H9 (cell line): ENCODE measurements around the gene DMPK. TPM values are rescaled to one million over a fixed set of nuclear protein-coding genes. Genes with fewer than 3 reads are reported as not detected.

ENCODE experiments used
- DNase-seq: peaks from one replicate; pipeline ENCODE4 v3.0.0-alpha.2; 2017
- H2AFZ ChIP-seq: one replicate; pipeline ENCODE4 v1.6.1; 2013; ENCODE audit warnings: mild to moderate bottlenecking, low read length, control low read depth, moderate library complexity
- H2AK5ac ChIP-seq: 2 replicates; pipeline ENCODE4 v1.6.1; 2013; ENCODE audit warnings: low read length, control low read depth, mixed read lengths; ENCODE audit not compliant: insufficient read length
- H2BK120ac ChIP-seq: one replicate; pipeline ENCODE4 v1.6.1; 2013; ENCODE audit warnings: low read depth, mild to moderate bottlenecking, low read length, control low read depth, inconsistent platforms; ENCODE audit not compliant: poor library complexity, severe bottlenecking
- H2BK12ac ChIP-seq: 2 replicates; pipeline ENCODE4 v1.6.1; 2013; ENCODE audit warnings: low read length, control low read depth, mixed read lengths, low read depth; ENCODE audit not compliant: insufficient read length
- H2BK15ac ChIP-seq: 2 replicates; pipeline ENCODE4 v1.6.1; 2013; ENCODE audit warnings: low read depth, low read length, control low read depth
- H2BK20ac ChIP-seq: one replicate; pipeline ENCODE4 v1.6.1; 2013; ENCODE audit warnings: low read depth, mild to moderate bottlenecking, low read length, control low read depth, inconsistent platforms; ENCODE audit not compliant: poor library complexity, severe bottlenecking
- H2BK5ac ChIP-seq: 2 replicates; pipeline ENCODE4 v1.6.1; 2013; ENCODE audit warnings: low read length, control low read depth, mixed read lengths; ENCODE audit not compliant: insufficient read length
- H3K14ac ChIP-seq: 2 replicates; pipeline ENCODE4 v1.6.1; 2013; ENCODE audit warnings: low read length, control low read depth; ENCODE audit not compliant: insufficient read depth
- H3K18ac ChIP-seq: 2 replicates; pipeline ENCODE4 v1.6.1; 2013; ENCODE audit warnings: low read depth, mild to moderate bottlenecking, mixed read lengths, low read length, control low read depth; ENCODE audit not compliant: insufficient read length
- H3K23ac ChIP-seq: 2 replicates; pipeline ENCODE4 v1.6.1; 2013; ENCODE audit warnings: low read length, control low read depth, mixed read lengths, low read depth; ENCODE audit not compliant: insufficient read length
- H3K23me2 ChIP-seq: 2 replicates; pipeline ENCODE4 v1.6.1; 2013; ENCODE audit warnings: low read depth, mild to moderate bottlenecking, mixed read lengths, low read length, control low read depth; ENCODE audit not compliant: insufficient read length, poor library complexity, severe bottlenecking
- H3K27ac ChIP-seq: 2 replicates; pipeline ENCODE4 v1.5.1; 2013; ENCODE audit warnings: low read length, control low read depth, mixed read lengths, low read depth; ENCODE audit not compliant: insufficient read length
- H3K27me3 ChIP-seq: 2 replicates; pipeline ENCODE4 v1.6.1; 2013; ENCODE audit warnings: low read length, control low read depth, inconsistent platforms; ENCODE audit not compliant: insufficient read depth
- H3K4ac ChIP-seq: 2 replicates; pipeline ENCODE4 v1.6.1; 2013; ENCODE audit warnings: low read depth, mild to moderate bottlenecking, control low read depth, inconsistent platforms, low read length, moderate library complexity
- H3K4me1 ChIP-seq: 2 replicates; pipeline ENCODE4 v1.6.1; 2013; ENCODE audit warnings: low read length, control low read depth, inconsistent platforms; ENCODE audit not compliant: insufficient read depth
- H3K4me2 ChIP-seq: 2 replicates; pipeline ENCODE4 v1.6.1; 2013; ENCODE audit warnings: low read length, control low read depth, mixed read lengths; ENCODE audit not compliant: insufficient read length, insufficient read depth
- H3K56ac ChIP-seq: 2 replicates; pipeline ENCODE4 v1.6.1; 2013; ENCODE audit warnings: low read depth, mild to moderate bottlenecking, mixed read lengths, low read length, control low read depth; ENCODE audit not compliant: insufficient read length
- H3K79me1 ChIP-seq: 2 replicates; pipeline ENCODE4 v1.6.1; 2013; ENCODE audit warnings: low read depth, mild to moderate bottlenecking, moderate library complexity, low read length, control low read depth, inconsistent platforms; ENCODE audit not compliant: insufficient read depth, poor library complexity, severe bottlenecking
- H3K79me2 ChIP-seq: 2 replicates; pipeline ENCODE4 v1.6.1; 2013; ENCODE audit warnings: low read length, control low read depth, inconsistent platforms; ENCODE audit not compliant: insufficient read depth
- H3K9ac ChIP-seq: 2 replicates; pipeline ENCODE4 v1.6.1; 2013; ENCODE audit warnings: low read length, control low read depth, mixed read lengths; ENCODE audit not compliant: insufficient read length; ENCODE audit errors: extremely low read depth
- H3K9me3 ChIP-seq: one replicate; pipeline ENCODE4 v1.6.1; 2013; ENCODE audit warnings: low read depth, low read length, inconsistent platforms; ENCODE audit not compliant: control insufficient read depth
- H3T11ph ChIP-seq: one replicate; pipeline ENCODE4 v1.6.1; 2013; ENCODE audit warnings: mild to moderate bottlenecking, low read length, control low read depth, inconsistent platforms
- H4K20me1 ChIP-seq: one replicate; pipeline ENCODE4 v1.6.1; 2013; ENCODE audit not compliant: control insufficient read depth, insufficient read length, insufficient read depth
- H4K5ac ChIP-seq: 2 replicates; pipeline ENCODE4 v1.6.1; 2013; ENCODE audit warnings: low read depth, mild to moderate bottlenecking, mixed read lengths, low read length, control low read depth; ENCODE audit not compliant: insufficient read length
- H4K8ac ChIP-seq: replicated peaks from 2 replicates; pipeline ENCODE4 v1.6.1; 2013; ENCODE audit warnings: low read length, control low read depth, mixed read lengths, low read depth; ENCODE audit not compliant: insufficient read length
- H4K91ac ChIP-seq: 2 replicates; pipeline ENCODE4 v1.6.1; 2013; ENCODE audit warnings: low read depth, mild to moderate bottlenecking, moderate library complexity, mixed read lengths, low read length, control low read depth; ENCODE audit not compliant: insufficient read length
- H3K27ac Mint-ChIP-seq, 3 experiments: 2 replicates in 2 of 3; 3 replicates in 1 of 3; pipeline ENCODE4 v1.8.0; 2020 to 2021; ENCODE audit warnings: mixed read lengths in 3 of 3, mild to moderate bottlenecking in 1 of 3, moderate library complexity in 1 of 3
- H3K27me3 Mint-ChIP-seq: 2 replicates; pipeline ENCODE4 v1.8.0; 2021; ENCODE audit warnings: low read depth, mild to moderate bottlenecking, moderate library complexity, mixed read lengths
- H3K36me3 Mint-ChIP-seq, 3 experiments: 2 replicates in 2 of 3; 3 replicates in 1 of 3; pipeline ENCODE4 v1.8.0; 2020 to 2021; ENCODE audit warnings: low read depth in 3 of 3, mixed read lengths in 3 of 3; ENCODE audit not compliant: insufficient read depth in 1 of 3
- H3K4me1 Mint-ChIP-seq, 2 experiments: 2 replicates each; pipeline ENCODE4 v1.8.0; 2020; ENCODE audit warnings: mixed read lengths in 2 of 2
- H3K4me3 Mint-ChIP-seq, 2 experiments: 2 replicates in 1 of 2; 3 replicates in 1 of 2; pipeline ENCODE4 v1.8.0; 2020 to 2021; ENCODE audit warnings: mild to moderate bottlenecking in 2 of 2, mixed read lengths in 2 of 2, moderate library complexity in 1 of 2
- H3K9me3 Mint-ChIP-seq, 2 experiments: 2 replicates in 1 of 2; 3 replicates in 1 of 2; pipeline ENCODE4 v1.8.0; 2020; ENCODE audit warnings: mild to moderate bottlenecking in 2 of 2, mixed read lengths in 2 of 2, moderate library complexity in 1 of 2
- CTCF ChIP-seq: fragments of 200-600 bp; sonication (generic); conservative IDR thresholded peaks from 3 replicates; pipeline ENCODE4 v1.8.0; 2021; ENCODE audit warnings: antibody characterized with exemption, mild to moderate bottlenecking
- WGBS: extraction: QIAGEN DNeasy Blood & Tissue Kit; methylation state at CpG from one replicate; pipeline ENCODE4 v1.1.7; 2013; ENCODE audit warnings: missing lambda C conversion rate, low lambda C conversion rate, mixed read lengths; ENCODE audit not compliant: insufficient read length; ENCODE audit errors: extremely low coverage; 5-methylcytosine and 5-hydroxymethylcytosine counted together
- total RNA-seq: library from RNA; stranded (reverse); gene quantifications from 2 replicates; pipeline ENCODE4 v1.2.1, GENCODE V29; 2021

Gene DMPK
- total RNA-seq, 1 experiment from 2014 or later, result 67.4 TPM

DNA sequence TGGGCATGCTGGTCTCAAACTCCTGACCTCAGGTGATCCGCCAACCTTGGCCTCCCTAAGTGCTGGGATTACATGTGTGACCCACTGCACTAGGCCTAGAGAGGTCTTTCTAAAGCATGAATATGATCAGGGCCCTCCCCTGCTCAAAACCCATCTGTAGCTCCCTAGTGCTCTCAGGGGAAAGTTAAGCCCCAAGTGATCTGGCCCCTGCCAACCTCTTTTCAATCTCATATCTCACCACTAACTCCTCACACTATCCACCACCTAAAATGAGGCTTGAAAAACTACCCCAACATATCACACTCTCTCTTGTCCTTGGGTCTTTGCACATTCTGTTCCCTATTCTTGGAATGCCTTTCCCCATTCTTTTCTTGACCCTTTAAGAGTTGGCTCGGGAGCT lies 12.3 kb upstream of the DMPK start:
- DNase-seq, result no peak
- no peak overlapping the region for H2BK12ac ChIP-seq
- H3K23ac ChIP-seq, result no peak overlapping the region
- no CpG with 5 or more reads among the region's 2 CpGs for WGBS
- H3K9ac ChIP-seq, result no peak overlapping the region
- H4K91ac ChIP-seq, result no peak overlapping the region
- Mint-ChIP-seq H3K4me1 (peaks cover 25 to 32% of the 10 kb centered on the region in 2 experiments), H3K36me3 (peaks cover 3 to 12% (median 12%) of the 10 kb centered on the region in 3 experiments), H3K27ac (no peak overlapping the region), H3K4me3 (no peak overlapping the region), H3K27me3 (peaks cover 25% of the 10 kb centered on the region), H3K9me3 (peaks cover 0 to 2% of the 10 kb centered on the region in 2 experiments; a peak in 1 of 5 replicates)
- H2BK120ac ChIP-seq, result no peak overlapping the region
- H2BK20ac ChIP-seq, result no peak overlapping the region
- no peak overlapping the region for H3K4me2 ChIP-seq
- no peaks in the 10 kb centered on the region for H3K9me3 ChIP-seq
- no peak overlapping the region for H3K14ac ChIP-seq
- H2AFZ ChIP-seq, result no peak overlapping the region
- no peak overlapping the region for H2AK5ac ChIP-seq
- TF ChIP-seq CTCF, result no peak
- 0 out of 2 replicates have a peak, but pooled peaks cover 3% of the 10 kb centered on the region for H3K4me1 ChIP-seq
- H3K79me2 ChIP-seq, result 0 out of 2 replicates have a peak, but pooled peaks cover 3% of the 10 kb centered on the region
- no peak overlapping the region for H4K5ac ChIP-seq
- H3K27me3 ChIP-seq, result no peaks in the 10 kb centered on the region
- H3K4ac ChIP-seq, result no peak overlapping the region
- no peak overlapping the region for H3K56ac ChIP-seq
- H4K20me1 ChIP-seq, result no peaks in the 10 kb centered on the region
- peaks cover 8% of the 10 kb centered on the region for H3K79me1 ChIP-seq
- no peak overlapping the region for H2BK5ac ChIP-seq
- H3K23me2 ChIP-seq, result peaks cover 7% of the 10 kb centered on the region
- H3K18ac ChIP-seq, result no peak overlapping the region
- no peak overlapping the region for H3K27ac ChIP-seq
- no peak overlapping the region for H2BK15ac ChIP-seq
- H4K8ac ChIP-seq, result no peak overlapping the region
- H3T11ph ChIP-seq, result no peak overlapping the region
